Measurements from ENCODE around the gene TRA2A.

GRCh38 chr7:23474094-23474828 lies 57.5 kb downstream of the TRA2A start:
- TF ChIP-seq CTCF (IDR thresholded peaks at IDR 0.05): no peak
- TF ChIP-seq POLR2A (IDR thresholded peaks at IDR 0.05): no peak
